Endometrium (tissue), 2 donors: ENCODE data around the gene PLEK2.

Experiments
- FAIRE-seq: peaks from 2 replicates; lab custom pipeline; 2012; peaks lifted over from hg19 to GRCh38; lab: Jason Lieb, UNC
- donor health status: control.
- donor health status: control.

PLEK2 gene

GRCh38 chr14:67396381-67396970, 15.5 kb downstream of the PLEK2 start:
- FAIRE-seq: no peak

GRCh38 chr14:67395876-67396189, 16.1 kb downstream of the PLEK2 start:
- no peak for FAIRE-seq

GRCh38 chr14:67395086-67395875, 16.7 kb downstream of the PLEK2 start:
- no peak for FAIRE-seq

- no peak for FAIRE-seq
Observed at GRCh38 chr14:67393689-67394088, 18.3 kb downstream of the PLEK2 start.

GRCh38 chr14:67392800-67393199, 19.2 kb downstream of the PLEK2 start:
- FAIRE-seq: no peak

GRCh38 chr14:67392123-67392522, 19.8 kb downstream of the PLEK2 start:
- FAIRE-seq: no peak

- FAIRE-seq: no peak
Observed at GRCh38 chr14:67391268-67391667, 20.7 kb downstream of the PLEK2 start.

GRCh38 chr14:67389811-67390534, 22.0 kb downstream of the PLEK2 start:
- FAIRE-seq: no peak

- no peak for FAIRE-seq
Observed at GRCh38 chr14:67389275-67389674, 22.7 kb downstream of the PLEK2 start.

GRCh38 chr14:67387195-67387594, 24.8 kb downstream of the PLEK2 start:
- FAIRE-seq: no peak

- FAIRE-seq: no peak
Observed at GRCh38 chr14:67385618-67386017, 26.3 kb downstream of the PLEK2 start.

GRCh38 chr14:67385120-67385519, 26.8 kb downstream of the PLEK2 start:
- FAIRE-seq: no peak

- no peak for FAIRE-seq
Observed at GRCh38 chr14:67377916-67378315, 34.0 kb downstream of the PLEK2 start.

- FAIRE-seq: no peak
Observed at GRCh38 chr14:67373347-67373746, 38.6 kb downstream of the PLEK2 start.

- no peak for FAIRE-seq
Observed at GRCh38 chr14:67372833-67373232, 39.1 kb downstream of the PLEK2 start.

GRCh38 chr14:67371247-67372148, 40.5 kb downstream of the PLEK2 start:
- FAIRE-seq: no peak

GRCh38 chr14:67370830-67371229, 41.1 kb downstream of the PLEK2 start:
- FAIRE-seq: no peak

- no peak for FAIRE-seq
Observed at GRCh38 chr14:67365476-67365875, 46.5 kb downstream of the PLEK2 start.

- FAIRE-seq: no peak
Observed at GRCh38 chr14:67360470-67361206, 51.3 kb downstream of the PLEK2 start.

GRCh38 chr14:67359775-67360469, 52.0 kb downstream of the PLEK2 start, which contains the start of the genes ATP6V1D and EIF2S1:
Gene ATP6V1D, minus strand, starts transcription at chr14:67359804. Its CDS starts 106 bp downstream, at chr14:67359698.
Gene EIF2S1, plus strand, starts transcription at chr14:67360328. Its CDS starts 4,440 bp downstream, at chr14:67364768.
- FAIRE-seq: peak; percentile 97
